Kidney capillary endothelial cell (primary cell): ENCODE results near the gene LGALS7.

ENCODE experiments used
- DNase-seq: peaks from one replicate; pipeline ENCODE4 v3.0.0-alpha.2; 2018; ENCODE audit warnings: low spot score

LGALS7 gene

GRCh38 chr19:38737921-38738737, 35.2 kb downstream of the LGALS7 start:
- DNase-seq: no peak

GRCh38 chr19:38737281-38737865, 35.9 kb downstream of the LGALS7 start:
- no peak for DNase-seq

DNA sequence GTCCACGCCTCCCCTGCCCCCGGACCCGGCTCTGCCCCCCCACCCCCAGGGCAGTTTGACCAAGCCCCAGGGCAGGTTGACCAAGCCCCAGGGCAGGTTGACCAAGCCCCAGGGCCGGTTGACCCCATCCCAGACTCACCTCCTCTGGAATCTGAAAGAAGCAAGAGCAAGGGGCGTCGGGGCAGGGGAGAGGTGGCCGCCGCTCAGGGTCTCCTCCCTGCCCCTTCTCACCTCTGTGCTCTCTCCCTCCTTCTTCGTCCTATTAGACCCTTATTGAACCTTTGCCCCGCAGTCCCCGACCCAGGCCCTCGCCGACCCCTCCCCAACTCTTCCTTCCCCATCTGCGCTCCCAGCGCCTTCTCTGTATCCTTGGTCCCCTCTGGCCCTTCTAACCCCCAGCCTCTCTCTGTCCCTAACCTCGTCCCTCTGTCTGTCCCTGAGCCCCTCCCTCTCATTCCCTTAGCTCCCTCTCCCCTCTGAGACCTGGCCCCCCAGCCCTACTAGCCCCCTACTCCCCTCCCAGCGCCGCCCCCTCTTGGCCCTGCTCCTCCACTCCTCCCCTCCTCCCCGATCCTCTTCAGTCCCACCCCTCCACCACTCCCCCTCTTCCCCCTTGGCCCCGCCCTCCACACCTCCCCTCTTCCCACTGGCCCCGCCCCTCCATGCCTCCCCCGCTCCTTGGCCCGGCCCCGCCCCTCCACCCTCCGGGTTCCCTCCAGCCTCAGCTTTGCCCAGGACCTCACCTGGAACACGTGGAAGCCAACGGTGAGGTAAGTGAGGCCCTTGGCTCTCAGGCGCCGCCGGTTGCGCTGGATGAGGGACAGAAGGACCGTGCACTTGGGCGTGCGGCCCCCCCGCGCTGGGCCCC, 36.7 kb downstream of the LGALS7 start:
- no peak for DNase-seq

DNA sequence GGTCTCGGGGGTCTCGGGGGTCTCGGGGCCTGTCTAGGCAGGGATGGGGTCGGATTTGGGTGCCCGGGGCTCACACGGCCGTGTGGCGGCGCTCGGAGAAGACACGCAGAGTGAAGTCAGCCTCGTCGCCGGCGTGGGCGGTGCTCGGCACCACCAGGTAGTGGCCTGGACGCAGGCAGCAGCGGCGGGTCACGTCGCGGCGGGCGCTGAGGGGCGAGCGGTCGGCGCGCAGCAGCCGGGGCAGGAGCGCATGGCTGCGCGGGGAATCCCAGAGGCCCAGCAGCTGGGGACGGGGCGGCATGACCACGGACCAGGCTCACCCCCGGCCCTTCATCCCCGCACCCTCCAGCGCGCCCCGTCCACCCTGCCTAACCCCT, 37.3 kb downstream of the LGALS7 start:
- no peak for DNase-seq

- no peak for DNase-seq
Observed at GRCh38 chr19:38735257-38735686, 38.0 kb downstream of the LGALS7 start.

- no peak for DNase-seq
Observed at GRCh38 chr19:38734426-38735256, 38.7 kb downstream of the LGALS7 start.

DNA sequence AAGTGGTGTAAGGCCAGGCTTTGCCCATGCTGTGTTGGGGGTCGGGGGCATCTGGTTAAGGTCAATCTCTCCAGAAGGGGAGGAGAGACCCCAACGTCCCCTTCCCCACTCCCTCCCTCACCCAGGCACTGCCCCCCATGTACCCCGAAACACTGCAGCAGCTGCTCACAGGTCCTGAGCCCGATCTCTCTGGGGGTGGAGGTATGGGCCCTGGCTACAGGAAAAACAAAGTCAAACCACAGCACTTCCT, 39.2 kb downstream of the LGALS7 start:
- no peak for DNase-seq

GRCh38 chr19:38733493-38734175, 39.7 kb downstream of the LGALS7 start:
- no peak for DNase-seq

GRCh38 chr19:38733241-38733492, 40.1 kb downstream of the LGALS7 start:
- no peak for DNase-seq

DNA sequence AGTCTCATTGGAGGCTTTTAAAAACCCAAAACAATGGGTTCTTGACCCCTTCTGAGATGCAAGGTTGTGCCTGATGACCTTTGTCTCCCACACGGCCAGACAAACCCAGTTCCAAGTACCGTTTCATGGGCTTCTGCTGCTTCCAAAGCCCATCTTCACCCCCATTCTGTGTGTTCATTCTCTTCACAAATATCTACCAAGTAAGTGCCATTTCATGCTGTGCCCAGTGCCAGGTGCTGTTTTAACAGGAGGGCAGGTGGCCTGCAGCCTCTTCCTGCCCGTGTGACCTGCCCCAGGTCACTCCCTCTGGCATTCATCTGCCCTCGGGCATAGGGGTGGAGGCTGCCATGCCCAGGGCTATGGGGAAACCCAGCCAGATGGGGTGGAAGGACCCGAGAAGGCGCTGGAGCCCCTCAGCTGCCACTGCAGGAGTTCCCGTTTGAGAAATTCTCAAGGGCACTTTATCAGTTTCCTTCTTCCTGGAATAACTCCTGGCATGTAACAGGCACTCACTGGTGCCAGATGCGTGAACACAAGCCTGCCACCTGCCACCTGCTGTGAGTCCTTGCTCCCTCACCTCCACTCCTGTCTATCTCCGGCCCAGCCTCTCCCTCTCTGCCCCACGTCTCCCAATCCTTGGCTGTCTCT, 41.5 kb downstream of the LGALS7 start:
- no peak for DNase-seq

- DNase-seq: no peak
Observed at GRCh38 chr19:38730731-38731589, 42.4 kb downstream of the LGALS7 start.

DNA sequence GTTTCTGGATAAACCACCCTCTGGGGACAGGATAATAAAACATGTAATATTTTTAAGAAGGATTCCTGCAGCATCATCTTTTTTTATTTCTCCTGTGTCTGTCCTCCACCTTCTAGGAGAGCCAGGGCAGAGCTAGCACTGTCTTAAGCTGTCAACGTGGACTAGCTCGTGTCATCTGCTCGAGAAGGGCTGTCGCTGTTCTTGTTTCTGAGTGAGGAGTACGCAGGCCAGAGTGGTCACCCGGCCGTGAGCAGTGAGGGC, 42.9 kb downstream of the LGALS7 start:
- DNase-seq: no peak

- DNase-seq: peak; percentile 52
Observed at GRCh38 chr19:38729653-38730469, 43.5 kb downstream of the LGALS7 start.

GRCh38 chr19:38728752-38729541, 44.4 kb downstream of the LGALS7 start:
- no peak for DNase-seq

DNA sequence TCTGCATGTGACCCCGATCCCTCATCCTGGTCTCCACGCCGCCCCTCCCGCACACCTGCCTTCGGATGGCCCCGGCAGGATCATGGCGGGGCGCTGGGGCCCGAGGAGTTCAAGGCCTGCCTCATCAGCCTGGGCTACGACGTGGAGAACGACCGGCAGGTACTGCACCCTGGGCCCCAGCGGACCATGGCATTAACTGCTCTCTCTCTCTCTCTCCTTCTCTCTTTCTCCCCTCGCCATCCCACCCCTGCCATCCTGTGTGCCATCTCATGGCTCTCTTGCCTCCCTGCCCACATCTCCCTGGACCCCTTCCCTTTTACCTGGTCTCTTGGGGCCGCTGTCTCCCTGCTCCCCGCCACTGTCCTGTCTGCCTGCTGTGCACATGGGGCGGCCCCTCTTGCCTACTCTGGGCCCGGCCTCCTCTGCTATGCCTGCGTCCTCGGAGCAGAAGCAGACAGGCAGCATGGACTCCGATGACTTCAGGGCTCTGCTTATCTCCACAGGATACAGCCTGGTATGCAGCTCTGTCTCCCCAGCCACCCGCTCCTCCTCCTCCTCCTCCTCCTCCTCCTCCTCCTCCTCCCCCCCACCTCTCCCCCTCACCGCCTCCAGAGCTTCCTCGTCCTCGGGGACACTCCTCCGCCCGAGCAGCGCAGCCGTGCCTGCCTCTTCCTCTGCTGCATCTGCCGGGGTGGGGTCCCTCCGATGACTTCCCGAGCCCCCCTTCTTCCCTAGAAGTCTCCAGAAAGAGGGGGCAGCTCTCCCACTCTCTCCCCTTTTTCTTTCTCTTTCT, 45.3 kb downstream of the LGALS7 start:
- no peak for DNase-seq

DNA sequence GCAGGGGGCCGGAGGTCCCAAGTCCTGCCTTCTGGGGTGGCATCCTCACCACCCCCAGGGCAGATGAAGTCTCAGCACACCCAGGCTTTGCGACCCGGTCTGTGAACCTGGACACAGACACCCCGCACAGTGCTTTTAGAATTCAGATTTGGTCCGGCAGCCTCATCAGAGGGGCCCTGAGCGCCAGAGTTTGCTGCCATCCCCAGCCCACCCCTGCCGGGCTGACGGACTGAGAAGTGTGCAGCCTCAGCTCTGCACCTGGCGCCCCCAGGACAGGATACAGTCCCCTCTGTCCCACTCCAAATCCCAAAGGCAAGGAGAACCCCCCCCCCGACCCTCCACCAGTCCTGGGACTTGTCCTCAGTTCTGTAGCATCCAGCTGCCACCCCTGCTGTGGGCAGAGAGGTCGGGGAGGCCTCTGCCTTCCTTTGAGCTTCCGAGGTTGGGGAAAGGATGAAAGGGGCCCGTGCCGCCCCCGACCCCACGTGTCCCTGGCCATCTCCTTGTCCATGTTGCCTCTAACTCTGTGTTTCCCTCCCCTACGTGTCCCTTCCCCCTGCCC, 45.9 kb downstream of the LGALS7 start:
- DNase-seq: no peak

DNA sequence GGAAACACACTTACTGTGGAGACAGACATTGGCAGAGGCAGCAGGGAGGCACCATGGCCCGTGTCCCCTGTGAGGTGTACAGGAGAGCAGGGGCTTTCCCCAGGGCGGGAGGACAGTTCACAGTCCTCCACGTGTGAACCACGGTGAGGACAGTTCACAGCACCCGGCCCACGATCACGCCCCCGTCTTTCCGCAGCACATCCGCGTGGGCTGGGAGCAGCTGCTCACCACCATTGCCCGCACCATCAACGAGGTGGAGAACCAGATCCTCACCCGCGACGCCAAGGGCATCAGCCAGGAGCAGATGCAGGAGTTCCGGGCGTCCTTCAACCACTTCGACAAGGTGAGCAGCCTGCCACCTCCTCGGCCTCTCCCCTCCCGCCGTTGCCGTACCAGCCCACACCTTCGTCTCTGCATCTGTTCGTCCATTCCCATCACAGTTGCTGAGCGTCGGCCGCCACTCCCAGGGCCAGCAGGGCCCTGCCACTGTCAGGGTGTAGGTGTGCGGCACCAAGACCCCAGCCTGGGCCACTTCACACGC, 46.5 kb downstream of the LGALS7 start:
- DNase-seq: no peak

DNA sequence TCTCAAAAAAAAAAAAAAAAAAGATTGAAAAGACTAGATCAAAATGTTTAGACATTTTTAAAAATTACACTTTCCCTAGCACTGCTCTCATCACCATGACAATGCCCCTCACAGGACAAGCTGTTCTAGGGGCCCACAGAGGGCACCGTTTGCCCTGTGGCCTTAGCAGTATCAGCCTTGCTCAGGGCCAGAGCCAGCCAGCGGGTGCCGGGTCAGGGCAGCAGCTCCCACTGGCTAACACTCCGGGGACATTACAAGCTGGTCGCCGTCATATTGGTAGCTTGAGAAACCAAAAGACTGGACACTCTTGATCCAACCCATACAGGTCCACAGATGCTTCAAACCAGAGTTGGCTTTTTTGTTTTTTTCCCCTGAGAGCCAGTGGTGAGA, 47.0 kb downstream of the LGALS7 start:
- no peak for DNase-seq
